ENCODE measurements around the gene SMARCAD1. TPM values are rescaled to one million over a fixed set of nuclear protein-coding genes. Genes with fewer than 3 reads are reported as not detected.
"Not testable (repeated sequence)": the region's sequence is repeated elsewhere in the genome, so short reads cannot be mapped to it uniquely, and the experiment has no call there.

Gene SMARCAD1
- polyA plus RNA-seq, 12 donors: 26.2 to 54.5 (median 36.6) TPM; not detected in 1

DNA sequence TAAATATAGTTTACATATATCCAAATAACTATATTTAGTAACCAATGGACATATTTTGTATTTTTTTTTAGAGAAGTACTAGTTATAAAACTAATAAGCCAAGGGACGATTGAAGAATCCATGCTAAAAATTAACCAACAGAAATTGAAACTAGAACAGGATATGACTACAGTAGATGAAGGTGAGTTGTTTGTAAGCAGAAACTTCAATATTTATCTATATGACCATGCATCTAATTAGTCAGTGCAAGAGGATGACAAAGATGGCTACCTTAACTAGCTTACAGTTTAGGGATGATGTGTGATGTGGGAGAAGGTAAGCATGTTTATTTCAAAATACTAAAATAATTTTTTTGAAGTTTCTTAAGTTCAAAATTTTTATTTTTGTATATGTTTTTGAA, 77.2 kb downstream of the SMARCAD1 start:
- DNase-seq: no peak

DNA sequence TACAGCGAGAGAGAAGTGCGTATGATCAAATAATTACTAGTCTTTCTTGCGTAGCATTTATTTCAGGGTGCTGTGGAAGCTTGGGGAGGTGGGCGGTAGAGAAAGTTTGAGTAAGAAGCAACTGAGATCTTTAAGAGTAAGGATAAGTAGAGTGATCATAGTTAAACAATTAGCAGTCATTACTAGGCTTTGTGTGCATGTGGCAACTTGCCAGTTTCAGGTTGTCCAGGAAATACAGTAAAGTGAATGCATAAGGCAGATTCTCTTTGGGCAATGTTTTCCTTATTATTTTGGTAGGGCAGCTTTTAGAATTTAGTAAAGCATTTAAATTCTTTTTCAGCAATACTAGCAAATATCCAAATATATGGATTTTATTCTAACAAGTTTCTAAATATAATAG, 78.0 kb downstream of the SMARCAD1 start:
- no peak for DNase-seq

DNA sequence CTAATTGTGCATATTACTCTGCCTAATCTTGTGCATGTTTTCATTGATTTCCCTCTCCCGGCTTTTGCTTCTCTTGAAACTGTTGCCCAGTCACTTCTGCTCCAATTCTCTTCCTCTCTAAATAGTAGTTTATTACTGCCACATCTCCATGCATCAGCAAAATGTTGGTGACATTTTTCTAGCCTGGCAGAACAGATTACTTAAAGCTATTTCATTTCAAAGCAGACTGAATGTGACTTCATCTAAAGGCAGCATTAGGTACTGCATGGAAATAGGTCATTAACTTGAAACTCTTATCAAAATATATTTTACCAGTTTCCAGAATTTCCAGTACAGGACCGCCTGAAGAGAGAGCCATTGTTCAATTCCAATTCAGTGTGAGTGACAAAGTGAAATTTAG, 82.6 kb downstream of the SMARCAD1 start:
- no peak for DNase-seq

DNA sequence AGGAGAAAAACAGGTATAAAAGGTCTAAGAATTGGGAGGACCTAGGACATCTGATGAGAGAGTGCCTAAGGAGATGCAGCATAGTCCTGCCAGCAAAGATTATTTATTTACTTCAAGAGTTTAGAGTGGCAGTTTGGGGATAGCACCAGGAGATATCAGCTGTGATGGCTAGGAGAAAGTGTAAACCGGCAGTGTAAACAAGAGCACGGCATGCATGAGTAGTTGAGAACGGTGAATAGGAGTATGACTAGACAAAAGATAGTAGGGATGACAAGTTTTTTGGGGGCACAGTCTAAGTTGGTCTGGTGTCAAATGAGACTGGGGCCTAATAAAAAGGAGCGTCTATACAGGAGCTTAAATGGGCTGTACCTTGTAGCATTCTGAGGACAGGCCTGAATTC, 86.3 kb downstream of the SMARCAD1 start:
- not testable (repeated sequence) for DNase-seq

DNA sequence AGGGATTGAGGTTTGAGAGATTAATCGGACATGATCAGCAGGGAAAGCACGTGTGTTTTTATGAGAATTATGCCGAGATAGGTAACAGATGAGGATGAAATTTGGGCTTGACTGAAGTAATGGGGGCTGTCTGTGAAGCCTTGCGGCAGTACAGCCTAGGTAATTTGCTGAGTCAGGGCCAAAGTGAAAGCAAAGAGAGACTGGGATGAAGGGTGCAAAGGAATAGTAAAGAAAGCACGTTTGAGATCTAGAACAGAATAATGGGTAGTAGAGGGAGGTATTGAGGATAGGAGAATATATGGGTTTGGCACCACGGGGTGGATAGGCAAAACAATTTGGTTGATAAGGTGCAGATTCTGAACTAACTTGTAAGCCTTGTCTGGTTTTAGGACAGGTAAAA, 87.8 kb downstream of the SMARCAD1 start:
- DNase-seq: not testable (repeated sequence)

DNA sequence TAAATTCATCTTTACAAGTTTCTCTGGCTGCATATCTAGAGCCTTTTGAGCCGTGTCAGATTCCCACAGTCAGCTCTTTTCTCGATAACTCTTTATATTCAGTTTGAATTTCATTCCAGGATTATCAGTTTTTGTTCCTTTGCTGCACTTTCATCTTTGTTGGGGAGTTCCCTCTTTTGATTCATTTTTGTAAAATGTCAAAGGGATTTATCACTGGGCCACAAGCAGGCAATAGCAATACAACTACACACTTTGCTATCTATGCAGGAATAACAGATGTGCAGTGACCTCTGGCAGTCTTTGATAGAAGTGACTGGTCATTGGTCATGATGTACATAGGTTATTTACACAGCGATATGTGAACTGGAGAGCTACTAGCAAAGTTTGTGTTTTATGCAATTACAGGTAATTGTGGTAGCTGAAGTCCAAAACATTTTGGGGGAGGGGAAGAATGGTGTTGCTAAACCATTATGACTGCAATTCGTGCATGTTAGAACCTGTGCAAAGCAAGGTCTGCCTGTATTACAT, 91.1 kb downstream of the SMARCAD1 start:
- DNase-seq: no peak

DNA sequence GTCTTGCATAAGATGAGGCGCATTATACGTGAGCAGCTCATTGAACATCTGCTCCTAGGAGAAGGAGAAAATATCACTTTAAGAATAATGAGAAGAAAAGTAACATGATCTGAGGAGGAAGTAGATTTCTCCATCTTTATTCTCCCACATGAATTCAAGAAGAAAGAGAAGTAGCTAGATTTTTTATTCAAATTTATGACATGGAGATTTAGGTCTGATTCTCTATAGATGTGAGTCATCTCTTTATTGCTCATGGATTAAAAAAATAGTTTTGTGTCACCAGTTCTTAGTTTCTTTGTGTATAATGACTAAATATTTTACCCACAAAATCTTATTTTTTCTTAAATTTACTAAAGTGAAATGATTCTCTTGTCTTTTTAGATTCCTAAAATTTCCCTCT, 94.5 kb downstream of the SMARCAD1 start:
- no peak for DNase-seq

DNA sequence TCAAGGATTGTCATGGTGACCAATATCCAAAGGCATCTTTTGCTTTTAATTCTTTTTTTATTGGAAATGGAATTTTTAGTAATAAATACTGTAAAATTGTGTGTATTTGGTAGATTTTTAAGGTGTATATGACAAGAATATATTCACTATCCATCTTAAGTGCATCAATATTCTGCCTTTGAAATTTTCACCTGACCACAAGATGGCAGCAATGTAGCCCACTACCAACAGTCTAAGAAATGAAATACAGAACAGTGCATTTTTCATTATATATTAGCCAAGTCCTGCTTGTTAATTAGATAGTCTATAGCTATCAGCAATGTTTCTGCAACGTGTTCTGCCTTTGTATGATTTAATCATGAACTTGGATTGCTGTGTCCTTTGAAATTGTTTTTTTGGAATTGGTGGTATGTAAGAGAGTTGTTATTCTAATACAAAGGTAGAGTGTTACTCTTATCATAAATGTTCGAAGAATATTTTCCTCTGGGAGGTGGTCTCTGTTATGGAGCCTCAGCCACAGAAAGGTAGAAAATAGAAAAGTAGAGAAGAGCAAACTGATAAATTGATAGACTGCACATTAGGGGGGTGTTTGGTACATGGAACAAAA, 96.8 kb downstream of the SMARCAD1 start:
- DNase-seq: peak; percentile 57

DNA sequence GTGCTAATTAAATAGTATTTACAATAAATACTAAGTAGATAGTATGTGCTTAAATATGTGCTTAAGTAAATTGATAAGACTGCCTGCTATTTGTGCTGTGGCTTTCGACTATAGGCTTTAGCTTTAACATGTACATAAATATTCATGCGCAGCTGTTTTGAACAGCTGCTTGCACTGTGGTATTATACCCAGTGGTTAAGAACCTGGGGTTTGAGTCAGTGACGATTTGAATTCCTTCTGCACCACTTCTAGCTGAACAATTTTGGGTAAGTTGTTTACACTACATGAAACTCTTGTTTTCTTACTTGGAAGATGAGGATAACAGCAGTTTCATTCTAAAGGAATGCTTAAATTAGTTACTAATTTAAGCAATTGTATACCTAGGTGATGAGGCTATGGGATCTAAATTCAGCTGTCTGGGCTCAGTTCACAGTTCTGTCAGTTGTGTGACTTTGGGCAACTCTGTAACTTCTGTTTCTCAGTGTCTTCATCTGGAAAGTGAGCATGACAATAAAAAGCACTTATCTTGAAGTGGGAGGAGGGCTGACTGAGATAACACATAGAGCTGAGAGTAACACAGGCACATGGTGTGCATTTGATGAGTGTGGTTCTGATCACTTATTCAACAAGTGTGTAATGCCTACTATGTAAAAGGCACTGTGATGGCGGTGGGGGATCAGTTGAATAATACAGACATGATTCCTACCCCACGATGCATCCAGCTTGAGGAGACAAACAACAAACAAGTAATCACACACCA, 98.0 kb downstream of the SMARCAD1 start:
- DNase-seq: no peak

DNA sequence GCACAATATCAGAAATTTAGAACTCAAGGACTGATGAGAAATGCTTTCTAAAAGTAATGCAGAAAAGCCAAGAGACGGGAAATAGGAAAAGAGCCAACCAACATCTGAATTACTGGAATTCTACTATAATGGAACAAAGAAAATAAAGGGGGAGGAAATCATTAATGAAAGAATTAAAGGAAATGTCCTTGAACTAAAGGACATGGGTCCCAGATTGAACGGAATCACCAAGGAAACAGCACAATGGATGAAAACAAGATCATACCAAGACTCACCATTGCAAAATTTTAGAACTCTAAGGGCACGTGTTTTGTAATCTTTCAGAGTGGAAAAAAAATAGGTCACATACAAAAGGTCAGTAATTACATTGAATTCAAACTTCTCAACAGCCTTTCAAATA, 99.0 kb downstream of the SMARCAD1 start:
- peak; percentile 18 for DNase-seq

DNA sequence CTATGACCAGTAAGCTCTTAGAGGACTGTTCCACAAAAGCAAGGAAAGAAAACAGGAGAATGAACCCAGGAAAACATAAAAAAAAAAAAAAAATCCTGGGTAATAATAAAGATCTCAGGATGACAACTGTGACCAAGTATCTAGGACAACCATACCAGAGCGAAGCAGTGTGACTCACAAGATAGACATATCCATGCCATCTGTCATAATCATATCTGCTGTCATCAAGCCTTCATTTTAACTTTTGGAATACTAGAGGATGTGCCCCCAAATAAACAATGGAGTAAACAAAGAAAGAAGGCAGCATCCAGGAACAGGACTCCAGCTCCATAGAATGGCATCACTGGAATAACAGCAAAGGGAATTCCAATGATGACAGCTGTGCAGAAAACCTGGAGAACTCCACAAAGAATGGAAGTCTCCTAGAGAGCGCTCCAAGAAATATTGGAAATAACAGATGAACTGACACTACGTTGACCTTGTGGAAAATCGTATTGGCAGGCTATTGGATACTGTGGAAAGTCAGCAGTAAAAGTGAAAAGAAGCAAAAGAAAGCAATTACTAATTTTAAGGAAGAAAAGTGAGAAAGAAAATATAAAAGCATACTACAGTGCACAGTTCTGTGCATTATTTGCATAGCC, 99.7 kb downstream of the SMARCAD1 start:
- peak; percentile 69 for DNase-seq

DNA sequence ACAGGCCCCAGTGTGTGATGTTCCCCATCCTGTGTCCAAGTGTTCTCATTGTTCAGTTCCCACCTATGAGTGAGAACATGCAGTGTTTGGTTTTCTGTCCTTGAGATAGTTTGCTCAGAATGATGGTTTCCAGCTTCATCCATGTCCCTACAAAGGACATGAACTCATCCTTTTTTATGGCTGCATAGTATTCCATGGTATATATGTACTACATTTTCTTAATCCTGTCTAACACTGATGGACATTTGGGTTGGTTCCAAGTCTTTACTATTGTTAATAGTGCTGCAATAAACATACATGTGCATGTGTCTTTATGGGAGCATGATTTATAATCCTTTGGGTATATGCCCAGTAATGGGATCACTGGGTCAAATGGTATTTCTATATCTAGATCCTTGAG, 112.3 kb downstream of the SMARCAD1 start:
- DNase-seq: not testable (repeated sequence)

DNA sequence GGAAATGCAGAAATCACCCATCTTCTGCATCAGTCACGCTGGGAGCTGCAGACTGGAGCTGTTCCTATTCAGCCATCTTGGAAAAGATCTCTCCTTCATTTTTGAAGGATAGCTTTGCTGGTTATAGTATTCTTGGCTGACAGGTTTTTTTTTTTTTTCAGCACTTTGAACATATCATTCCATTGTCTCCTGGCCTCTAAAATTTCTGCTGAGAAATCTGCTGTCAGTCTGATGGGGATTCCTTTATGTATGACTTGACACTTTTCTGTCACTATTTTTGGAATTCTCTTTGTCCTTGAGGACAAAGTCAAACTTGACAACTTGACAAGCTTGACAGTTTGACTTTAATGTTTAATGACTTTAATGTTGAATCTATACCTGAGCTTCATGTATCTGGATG, 118.2 kb downstream of the SMARCAD1 start:
- DNase-seq: no peak

DNA sequence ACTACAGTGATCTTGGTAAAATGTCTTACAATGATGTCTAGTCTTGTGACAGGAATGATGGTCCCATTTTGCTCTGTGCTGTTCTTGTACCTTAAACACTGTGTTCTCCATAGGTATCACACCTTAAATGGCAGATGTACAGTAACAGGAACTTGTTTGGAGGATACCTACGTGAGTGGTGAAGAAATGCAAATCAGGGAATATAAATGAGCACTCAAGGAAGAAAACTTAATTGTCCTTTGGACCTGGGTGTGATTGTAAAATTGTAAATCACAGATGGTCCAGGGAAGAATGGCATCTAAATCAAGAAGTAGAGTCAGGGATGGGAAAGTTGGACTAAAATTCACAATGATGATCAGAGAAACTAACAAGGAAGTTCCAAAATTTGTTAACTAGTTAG, 122.3 kb downstream of the SMARCAD1 start:
- DNase-seq: no peak

DNA sequence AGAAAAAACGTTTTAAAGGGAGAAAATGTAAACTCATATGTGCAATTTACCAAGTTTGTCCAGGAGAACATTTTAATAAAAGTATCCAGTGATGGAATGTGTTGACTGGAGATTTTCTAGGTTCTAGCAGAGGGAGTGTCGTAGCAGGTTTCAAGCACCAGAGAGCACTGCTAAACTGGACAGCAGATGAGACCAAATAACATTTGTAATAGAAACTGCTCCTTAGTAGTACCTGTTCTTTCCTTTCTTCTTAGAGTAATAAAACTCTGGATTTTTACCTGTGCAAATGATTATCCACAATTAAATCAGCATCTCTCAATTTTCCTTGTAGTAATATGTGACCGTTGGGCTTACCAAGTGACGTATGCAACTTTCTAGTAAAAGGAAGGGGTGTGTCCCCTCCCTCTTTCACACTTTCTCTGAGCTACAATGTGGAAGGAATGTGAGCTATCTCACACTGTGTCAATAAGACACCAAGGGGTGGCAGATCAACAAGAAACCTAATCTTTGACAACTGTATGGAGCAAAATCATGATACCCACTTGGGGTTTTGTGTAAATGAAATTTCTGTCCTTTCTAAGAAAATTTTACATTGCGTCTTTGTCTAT, 125.4 kb downstream of the SMARCAD1 start:
- no peak for DNase-seq

DNA sequence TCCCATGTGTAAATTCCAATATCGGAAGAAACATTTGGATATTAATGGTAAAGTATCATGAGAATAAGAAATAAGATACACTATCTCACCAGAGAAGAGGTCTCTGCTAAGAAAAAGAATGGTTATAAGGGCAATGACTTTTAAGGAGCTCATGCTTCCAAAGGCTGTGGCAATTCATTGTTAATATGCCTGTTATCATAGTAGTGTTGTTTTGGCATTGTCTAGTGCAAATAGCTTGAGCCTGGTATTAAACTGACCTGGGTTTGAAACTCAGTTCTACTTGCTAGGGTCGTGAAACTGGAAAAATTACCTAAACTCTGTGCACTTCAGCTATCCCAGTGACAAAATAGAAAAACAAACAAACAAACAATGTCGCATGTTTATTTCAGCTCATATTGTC, 126.2 kb downstream of the SMARCAD1 start:
- DNase-seq: no peak

DNA sequence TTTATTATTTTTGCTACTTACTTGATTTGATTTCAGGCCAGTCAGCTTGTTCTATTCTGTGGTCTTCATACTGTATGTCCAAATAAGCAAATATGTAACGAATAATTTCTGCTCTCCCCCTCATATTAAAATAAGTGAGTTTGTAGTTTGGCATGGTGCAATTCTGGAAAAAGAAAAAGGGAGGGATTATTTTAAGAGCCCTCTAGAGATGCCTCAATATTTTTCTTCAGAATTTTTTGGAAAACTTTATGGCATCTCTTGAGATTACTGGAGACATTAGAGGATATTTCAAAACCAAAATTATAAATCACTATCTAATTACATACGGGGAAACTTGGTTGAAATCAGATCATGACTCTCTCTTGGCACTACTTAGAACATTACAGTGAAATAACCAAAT, 126.8 kb downstream of the SMARCAD1 start:
- peak; percentile 76 for DNase-seq

DNA sequence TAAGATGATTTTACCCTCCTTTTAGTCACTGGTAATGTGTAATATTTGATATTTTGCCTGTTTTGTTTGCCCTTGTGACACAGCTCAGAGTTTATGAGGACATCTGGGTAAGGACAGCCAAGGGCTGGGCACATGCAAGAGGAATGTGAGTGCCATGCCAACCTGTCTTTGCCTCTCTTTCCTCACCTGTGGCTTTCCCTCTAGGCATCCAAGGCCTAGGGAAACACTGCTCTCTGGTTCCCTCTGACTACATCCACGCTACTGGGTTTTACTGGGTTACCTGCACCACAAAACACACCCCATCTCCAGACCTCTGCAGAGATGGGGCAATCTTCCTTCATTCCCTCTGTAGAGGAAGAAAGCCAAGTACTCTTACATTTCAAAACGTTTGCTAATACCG, 127.3 kb downstream of the SMARCAD1 start:
- no peak for DNase-seq

DNA sequence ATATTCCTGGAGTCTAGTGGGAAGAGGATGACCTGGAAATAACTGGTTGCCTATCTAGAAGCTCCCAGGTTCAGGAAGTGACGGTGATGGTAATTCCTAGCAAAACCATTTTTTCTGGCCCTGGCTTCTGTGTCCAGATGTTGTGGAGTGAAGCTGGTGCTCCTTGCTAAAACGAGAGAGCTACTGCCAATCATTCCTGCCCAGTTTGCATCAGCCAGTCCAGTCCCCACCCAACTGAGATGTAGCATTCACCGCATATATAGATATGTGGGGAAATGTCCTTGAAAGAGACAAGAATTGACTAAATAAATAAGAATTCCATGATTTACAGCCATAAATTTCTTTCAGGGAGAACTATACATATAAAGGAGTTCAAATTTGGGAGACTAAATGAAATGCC, 128.6 kb downstream of the SMARCAD1 start:
- no peak for DNase-seq

DNA sequence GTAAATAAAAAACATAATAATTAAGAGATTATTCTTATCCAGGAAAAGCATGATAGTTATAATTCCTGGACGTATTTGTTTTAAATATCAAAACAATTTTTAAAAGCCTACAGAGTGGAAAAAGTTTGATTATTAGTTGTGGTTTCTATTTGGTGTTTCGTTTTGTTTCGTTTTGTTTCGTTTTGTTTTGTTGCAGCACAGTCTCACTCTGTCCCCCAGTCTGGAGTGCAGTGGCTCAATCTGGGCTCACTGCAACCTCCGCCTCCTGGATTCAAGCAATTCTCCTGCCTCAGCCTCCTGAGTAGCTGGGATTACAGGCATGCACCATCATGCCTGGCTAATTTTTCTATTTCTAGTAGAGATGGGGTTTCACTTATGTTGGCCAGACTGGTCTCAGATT, 129.1 kb downstream of the SMARCAD1 start:
- not testable (repeated sequence) for DNase-seq

DNA sequence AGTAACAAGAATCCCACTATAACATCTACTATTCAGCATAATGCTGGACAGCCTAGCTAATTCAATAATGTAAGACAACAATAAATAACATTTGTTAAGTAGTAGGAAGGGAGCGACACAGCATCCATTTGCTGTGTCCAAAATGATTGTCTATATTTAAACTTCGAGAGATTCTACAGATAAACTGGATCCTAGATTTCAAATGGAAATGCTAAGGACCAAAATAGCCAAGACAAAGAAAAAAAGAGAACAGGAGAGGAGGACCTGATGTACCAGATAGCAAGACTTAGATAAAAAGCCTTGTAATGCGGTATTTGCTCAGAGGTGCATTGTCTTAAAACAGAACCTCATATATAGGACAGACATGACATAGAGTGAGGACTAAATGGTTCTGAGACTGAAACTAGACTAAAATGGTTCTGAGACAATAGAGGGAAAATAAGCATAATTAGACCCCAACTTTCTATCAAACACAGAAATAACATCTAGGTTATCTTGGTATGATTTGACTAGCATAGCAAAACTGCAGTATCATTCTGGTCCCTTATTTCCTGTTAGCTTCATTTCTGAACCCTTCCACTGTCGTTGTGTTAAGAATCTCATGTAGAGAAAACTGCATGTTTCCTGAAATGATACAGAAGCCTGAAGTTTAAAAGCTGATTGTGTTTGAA, 131.2 kb downstream of the SMARCAD1 start:
- no peak for DNase-seq

DNA sequence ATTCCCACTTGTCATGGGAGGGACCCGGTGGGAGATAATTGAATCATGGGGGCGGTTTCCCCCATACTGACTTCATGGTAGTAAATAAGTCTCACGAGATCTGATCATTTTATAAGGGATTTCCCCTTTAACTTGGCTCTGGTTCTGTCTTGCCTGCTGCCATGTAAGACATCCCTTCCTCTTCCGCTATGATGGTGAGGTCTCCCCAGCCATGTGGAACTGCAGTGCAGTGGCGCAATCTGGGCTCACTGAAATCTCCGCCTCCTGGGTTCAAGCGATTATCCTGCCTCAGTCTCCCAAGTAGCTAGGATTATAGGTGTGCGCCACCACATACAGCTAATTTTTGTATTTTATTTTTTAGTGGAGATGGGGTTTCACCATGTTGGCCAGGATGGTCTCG, 132.1 kb downstream of the SMARCAD1 start:
- DNase-seq: no peak
